Measurements from ENCODE around the gene PUS10.

Gene PUS10

DNA sequence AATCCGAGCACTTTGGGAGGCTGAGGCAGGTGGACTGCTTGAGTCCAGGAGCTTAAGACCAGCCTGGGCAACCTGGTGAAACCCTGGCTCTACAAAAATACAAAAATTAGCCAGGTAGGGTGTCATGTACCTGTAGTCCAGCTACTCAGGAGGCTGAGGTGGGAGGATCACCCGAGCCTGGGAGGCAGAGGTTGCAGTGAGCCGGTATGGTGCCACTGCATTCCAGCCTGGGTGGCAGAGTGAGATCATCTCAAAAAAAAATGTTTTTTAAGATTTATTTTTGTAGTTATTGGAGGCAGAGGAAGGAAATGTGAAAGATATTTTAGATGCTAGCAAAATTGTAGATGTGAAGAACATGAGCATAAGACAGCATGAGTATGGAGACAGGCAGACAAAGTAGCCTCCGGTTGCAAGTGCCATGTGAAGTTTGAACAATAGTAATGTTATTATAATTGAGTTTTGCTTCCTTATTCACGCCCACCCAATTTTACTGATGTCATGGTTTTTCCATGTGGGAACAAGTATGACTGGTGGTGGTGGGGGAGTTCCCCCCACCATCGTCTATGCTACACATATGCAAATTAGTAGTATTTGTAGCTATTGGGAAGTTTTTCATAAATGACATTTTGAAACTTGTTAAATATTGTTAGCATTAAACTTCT, 118.7 kb downstream of the PUS10 start:
- H3K9me3 Mint-ChIP-seq (ENCODE audit: low read depth), result no peaks in the 10 kb centered on the region
- H3K4me1 Mint-ChIP-seq (ENCODE audit: low read depth), result peaks cover 39% of the 10 kb centered on the region
- H3K27me3 Mint-ChIP-seq, result no peaks in the 10 kb centered on the region
- peak overlapping the region; percentile 97 for H3K27ac Mint-ChIP-seq
- H3K4me3 Mint-ChIP-seq, result peak overlapping the region; percentile 79
- peaks cover 21% of the 10 kb centered on the region for H3K36me3 Mint-ChIP-seq

GRCh38 chr2:60898567-60898966, 119.5 kb downstream of the PUS10 start:
- no peaks in the 10 kb centered on the region for H3K27me3 Mint-ChIP-seq
- H3K9me3 Mint-ChIP-seq (ENCODE audit: low read depth), result no peaks in the 10 kb centered on the region
- H3K4me1 Mint-ChIP-seq (ENCODE audit: low read depth), result peaks cover 46% of the 10 kb centered on the region
- H3K4me3 Mint-ChIP-seq, result peak overlapping the region; percentile 79
- peaks cover 25% of the 10 kb centered on the region for H3K36me3 Mint-ChIP-seq
- H3K27ac Mint-ChIP-seq, result peak overlapping the region; percentile 97
